Naive thymus-derived CD8-positive, alpha-beta T cell (primary cell): ENCODE results near the gene PNLIPRP3. TPM values are rescaled to one million over a fixed set of nuclear protein-coding genes. Genes with fewer than 3 reads are reported as not detected.

Source experiments
- ATAC-seq, 2 donors: fragments of 150-1000 bp; cut with Tn5 transposase in 1 of 2; sonication (Bioruptor Pico), chemical (Tn5 transposase) in 1 of 2; 1 replicate in 1 of 2; 2 replicates in 1 of 2; pipeline ENCODE4 v1.10.0; 2021; ENCODE audit warnings: mild to moderate bottlenecking in 2 of 2, moderate library complexity in 2 of 2
- POLR2A ChIA-PET: fragments of 350-600 bp; sonication (Branson Sonifier 250); formaldehyde crosslinking; loops from one replicate; lab custom pipeline; 2021; ENCODE audit warnings: antibody characterized with exemption; lab: Charles Lee
- DNase-seq, 10 donors: peaks; one replicate each; pipeline versions ENCODE4 v3.0.0 to v3.0.0-alpha.2; 2020 to 2022
- H3K27ac Mint-ChIP-seq, 10 donors: one replicate each; pipeline ENCODE4 v1.8.0; 2020 to 2022; ENCODE audit warnings: mild to moderate bottlenecking in 10 of 10, mixed read lengths in 10 of 10, moderate library complexity in 4 of 10, inconsistent platforms in 1 of 10
- H3K27me3 Mint-ChIP-seq, 5 donors: one replicate each; pipeline ENCODE4 v1.8.0; 2021 to 2022; ENCODE audit warnings: mixed read lengths in 5 of 5
- H3K36me3 Mint-ChIP-seq, 3 donors: one replicate each; pipeline ENCODE4 v1.8.0; 2020 to 2022; ENCODE audit warnings: mixed read lengths in 3 of 3, mild to moderate bottlenecking in 2 of 3, inconsistent platforms in 1 of 3
- H3K4me1 Mint-ChIP-seq, 4 donors: one replicate each; pipeline ENCODE4 v1.8.0; 2021 to 2022; ENCODE audit warnings: mixed read lengths in 4 of 4
- H3K4me3 Mint-ChIP-seq, 10 donors: one replicate each; pipeline ENCODE4 v1.8.0; 2020 to 2022; ENCODE audit warnings: mild to moderate bottlenecking in 10 of 10, mixed read lengths in 10 of 10, moderate library complexity in 6 of 10, inconsistent platforms in 1 of 10
- H3K9me3 Mint-ChIP-seq, 9 donors: one replicate each; pipeline ENCODE4 v1.8.0; 2020 to 2022; ENCODE audit warnings: mixed read lengths in 9 of 9, mild to moderate bottlenecking in 3 of 9, inconsistent platforms in 1 of 9, moderate library complexity in 1 of 9
- polyA plus RNA-seq, 3 donors: library from polyadenylated mRNA; unstranded; fragments of 300-500 nt; fragmentation: Illumina TruSeq; gene quantifications; one replicate each; pipeline ENCODE4 v1.2.3, GENCODE V29; 2021
- total RNA-seq, 8 experiments: library from RNA in 2 of 8; stranded (reverse) in 2 of 8; gene quantifications; one replicate each; pipeline ENCODE4 v1.2.3 and lab custom pipeline; 2021 to 2026

Gene PNLIPRP3
- total and polyA plus RNA-seq, 5 experiments from 2014 or later = not detected

DNA sequence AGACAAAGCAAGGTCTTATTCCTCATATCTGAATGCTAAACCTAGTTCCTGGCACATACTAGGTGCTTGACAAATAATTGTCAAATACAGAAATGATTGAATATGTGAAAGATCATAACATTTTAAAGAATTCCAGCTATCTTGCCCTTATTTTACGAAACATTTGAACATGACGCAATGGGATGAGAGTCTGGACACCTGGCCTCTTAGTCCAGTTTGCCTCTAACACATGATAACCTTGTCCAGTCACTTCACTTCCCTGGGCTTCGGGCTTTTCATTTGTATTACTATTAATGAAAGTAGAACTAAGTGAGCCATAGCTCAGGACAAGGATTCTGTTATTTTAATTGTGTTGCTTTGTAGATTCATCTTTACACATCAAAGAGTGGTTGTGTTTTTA is 32.6 kb downstream of the PNLIPRP3 start:
- ATAC-seq (no peak), DNase-seq (no peak)
- Mint-ChIP-seq H3K27me3 (peaks cover 1 to 35% (median 13%) of the 10 kb centered on the region in 5 donors), H3K9me3 (peaks cover 0 to 2% (median 0%) of the 10 kb centered on the region in 9 donors), H3K36me3 (no peaks in the 10 kb centered on the region), H3K4me1 (no peaks in the 10 kb centered on the region), H3K4me3 (no peak overlapping the region), H3K27ac (no peak overlapping the region)
- POLR2A ChIA-PET = no interaction called here

DNA sequence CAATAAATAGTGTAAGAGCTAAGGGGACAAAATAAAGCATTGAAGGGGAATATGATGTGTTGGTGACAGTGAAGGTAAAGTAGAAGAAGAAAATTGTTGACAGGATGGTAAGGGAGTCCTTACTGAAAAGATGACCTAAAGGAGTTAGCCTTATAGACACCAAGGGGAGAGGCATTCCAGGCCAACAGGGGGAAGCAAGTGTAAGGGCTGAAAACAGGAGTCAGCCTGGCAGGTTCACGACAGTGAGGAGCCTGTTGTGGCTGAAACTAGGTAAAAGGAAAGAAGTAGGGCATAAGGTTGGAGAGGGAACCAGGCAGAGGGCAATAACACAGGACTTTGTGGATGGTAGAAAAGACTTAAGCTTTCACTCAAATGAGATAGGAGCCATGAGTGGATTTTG is 34.0 kb downstream of the PNLIPRP3 start:
- POLR2A ChIA-PET = no interaction called here
- Mint-ChIP-seq H3K36me3 (no peaks in the 10 kb centered on the region), H3K4me3 (no peak overlapping the region), H3K27ac (no peak overlapping the region), H3K4me1 (no peaks in the 10 kb centered on the region), H3K27me3 (peaks cover 1 to 28% (median 13%) of the 10 kb centered on the region in 5 donors), H3K9me3 (peaks cover 0 to under 1% (median 0%) of the 10 kb centered on the region in 9 donors)
- ATAC-seq = no peak
- DNase-seq = no peak

DNA sequence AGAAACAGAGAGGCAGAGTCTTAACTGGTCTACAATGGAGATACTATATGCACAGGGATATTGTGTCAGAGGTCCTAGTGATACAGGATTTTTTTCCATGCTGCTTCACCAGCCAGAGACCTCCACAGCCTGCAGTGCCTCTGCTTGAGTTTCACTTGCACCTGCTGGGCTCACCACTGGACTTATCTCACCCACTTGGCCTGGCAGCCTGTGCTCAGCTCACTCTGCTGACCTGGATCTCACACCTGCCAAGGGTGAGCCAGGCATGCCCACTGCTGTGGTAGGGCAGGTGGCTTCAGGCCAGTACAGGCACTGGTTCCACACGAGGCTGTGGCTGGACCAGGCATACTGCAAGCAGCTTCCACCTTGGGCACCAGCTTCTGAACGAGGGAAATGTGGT is 36.6 kb downstream of the PNLIPRP3 start:
- H3K4me1 Mint-ChIP-seq = no peaks in the 10 kb centered on the region

DNA sequence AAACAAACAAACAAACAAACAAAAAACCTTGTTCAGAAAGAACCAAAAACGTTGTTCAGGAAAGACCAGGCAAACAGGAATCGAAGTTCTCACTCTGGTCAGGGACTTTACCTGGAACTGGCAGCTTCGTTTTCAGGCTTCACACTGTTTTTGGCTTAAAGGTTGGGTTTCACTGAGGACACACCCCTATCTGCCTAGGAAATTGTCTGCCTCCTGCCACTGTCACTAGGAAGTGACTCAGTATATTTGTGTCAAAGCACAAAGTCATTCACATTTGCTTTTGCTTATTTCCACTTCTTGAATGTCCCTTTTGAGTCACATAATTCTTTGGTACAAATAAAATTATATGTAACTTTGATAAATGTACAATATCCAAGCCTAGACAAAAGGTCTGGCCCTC is 37.9 kb downstream of the PNLIPRP3 start:
- Mint-ChIP-seq H3K4me1 (no peaks in the 10 kb centered on the region), H3K27me3 (peaks cover 0 to 15% (median 1%) of the 10 kb centered on the region in 5 donors), H3K27ac (no peak overlapping the region), H3K9me3 (peaks cover 0 to 3% (median 0%) of the 10 kb centered on the region in 9 donors), H3K36me3 (no peaks in the 10 kb centered on the region), H3K4me3 (no peak overlapping the region)
- POLR2A ChIA-PET = no interaction called here
- no peak for ATAC-seq
- DNase-seq = no peak

More for the DNA sequence above, 36.6 kb downstream of the PNLIPRP3 start:
- Mint-ChIP-seq H3K36me3 (no peaks in the 10 kb centered on the region), H3K4me3 (no peak overlapping the region), H3K9me3 (peaks cover 0 to 2% (median 0%) of the 10 kb centered on the region in 9 donors), H3K27ac (no peak overlapping the region), H3K27me3 (peaks cover 1 to 18% (median 9%) of the 10 kb centered on the region in 5 donors)
- POLR2A ChIA-PET = no interaction called here
- ATAC-seq (no peak), DNase-seq (no peak)

DNA sequence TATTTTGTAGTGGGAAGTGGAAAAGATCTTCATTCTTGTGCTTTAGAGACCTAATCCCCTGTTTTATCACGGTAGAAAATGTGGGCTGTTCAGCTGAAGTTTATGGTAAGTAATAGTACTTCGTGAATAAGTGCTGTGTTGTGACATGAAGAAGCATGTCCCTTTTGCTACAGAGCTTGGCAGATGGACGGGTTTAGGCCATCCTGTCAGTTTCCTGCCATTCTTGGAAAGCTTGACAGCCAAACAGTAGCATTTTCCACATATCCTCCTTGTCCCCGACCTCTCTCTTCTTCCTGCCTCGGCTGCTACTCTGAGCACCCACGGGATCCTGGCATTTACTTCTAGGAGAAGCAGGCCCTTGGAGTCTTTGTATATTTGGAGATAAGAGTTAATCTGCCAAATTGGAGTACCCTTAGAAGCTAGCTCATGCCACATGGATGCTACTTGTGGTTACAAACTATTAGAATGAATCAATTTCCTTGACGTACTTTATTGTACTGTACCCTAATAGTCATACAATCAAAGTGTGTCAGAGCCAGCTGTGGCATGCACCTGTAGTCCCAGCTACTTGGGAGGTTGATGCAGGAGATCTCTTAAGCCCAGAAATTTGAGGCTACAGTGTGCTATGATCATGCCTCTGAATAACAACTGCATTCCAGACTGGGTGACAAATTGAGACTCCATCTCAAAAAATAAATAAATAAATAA is 39.2 kb downstream of the PNLIPRP3 start:
- Mint-ChIP-seq H3K27me3 (peaks cover 0 to 9% (median 0%) of the 10 kb centered on the region in 5 donors), H3K36me3 (no peaks in the 10 kb centered on the region), H3K9me3 (peaks cover 0 to 3% (median 0%) of the 10 kb centered on the region in 9 donors), H3K4me3 (no peak overlapping the region), H3K27ac (no peak overlapping the region), H3K4me1 (no peaks in the 10 kb centered on the region)
- ATAC-seq (no peak), DNase-seq (no peak)
- POLR2A ChIA-PET = no interaction called here

DNA sequence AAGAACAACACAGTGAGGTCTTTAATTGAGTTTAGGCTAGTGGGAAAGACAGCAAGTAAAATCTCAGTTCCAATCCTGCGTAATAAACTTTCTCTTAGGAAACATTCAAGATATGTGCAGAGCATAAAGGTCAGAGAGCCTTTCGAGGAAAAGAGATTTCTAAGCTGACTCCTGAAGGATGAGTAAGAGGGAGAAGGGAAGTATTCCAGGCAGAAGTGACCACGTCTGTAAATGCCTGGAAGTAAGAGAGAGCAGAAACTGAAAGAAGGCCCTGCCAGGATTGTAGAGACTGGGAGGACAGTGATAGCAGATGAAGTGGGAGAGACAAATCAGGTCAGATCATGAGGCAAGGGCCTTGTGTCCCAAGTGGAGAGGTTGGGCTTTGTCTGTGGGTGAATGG is 41.8 kb downstream of the PNLIPRP3 start:
- no peak overlapping the region for H3K4me3 Mint-ChIP-seq
- DNase-seq = no peak
- H3K27me3 Mint-ChIP-seq = peaks cover 0 to 19% (median 0%) of the 10 kb centered on the region in 5 donors
- no peak for ATAC-seq
- POLR2A ChIA-PET = no interaction called here
- peaks cover 0 to 5% (median 0%) of the 10 kb centered on the region in 3 donors for H3K36me3 Mint-ChIP-seq
- H3K9me3 Mint-ChIP-seq = peaks cover 0 to 3% (median 0%) of the 10 kb centered on the region in 9 donors
- no peaks in the 10 kb centered on the region for H3K4me1 Mint-ChIP-seq
- H3K27ac Mint-ChIP-seq = no peak overlapping the region

DNA sequence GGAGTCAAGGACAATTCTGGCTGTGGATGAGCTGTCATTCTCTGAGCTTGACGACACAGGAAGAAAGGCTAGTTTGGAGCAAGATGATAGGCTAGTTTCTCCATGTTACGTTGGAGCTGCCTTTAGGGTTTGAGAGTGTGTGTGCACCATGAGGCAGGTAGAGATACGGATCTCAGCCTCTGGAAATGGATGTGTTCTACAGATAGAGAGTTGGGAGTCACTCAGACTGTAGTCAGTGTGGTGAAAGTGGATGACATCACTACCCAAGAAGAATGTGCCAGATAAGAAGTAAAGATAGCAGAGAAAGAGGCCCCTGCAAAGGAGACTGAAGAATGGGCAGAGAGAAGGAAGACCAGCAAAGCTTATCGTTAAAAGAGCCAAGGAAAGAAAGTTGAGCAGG is 42.4 kb downstream of the PNLIPRP3 start:
- ATAC-seq (no peak), DNase-seq (no peak)
- Mint-ChIP-seq H3K4me1 (no peaks in the 10 kb centered on the region), H3K36me3 (peaks cover 0 to 6% (median 0%) of the 10 kb centered on the region in 3 donors), H3K4me3 (no peak overlapping the region), H3K9me3 (peaks cover 0 to 3% (median 0%) of the 10 kb centered on the region in 9 donors), H3K27ac (no peak overlapping the region), H3K27me3 (peaks cover 0 to 20% (median 0%) of the 10 kb centered on the region in 5 donors)
- POLR2A ChIA-PET = no interaction called here

DNA sequence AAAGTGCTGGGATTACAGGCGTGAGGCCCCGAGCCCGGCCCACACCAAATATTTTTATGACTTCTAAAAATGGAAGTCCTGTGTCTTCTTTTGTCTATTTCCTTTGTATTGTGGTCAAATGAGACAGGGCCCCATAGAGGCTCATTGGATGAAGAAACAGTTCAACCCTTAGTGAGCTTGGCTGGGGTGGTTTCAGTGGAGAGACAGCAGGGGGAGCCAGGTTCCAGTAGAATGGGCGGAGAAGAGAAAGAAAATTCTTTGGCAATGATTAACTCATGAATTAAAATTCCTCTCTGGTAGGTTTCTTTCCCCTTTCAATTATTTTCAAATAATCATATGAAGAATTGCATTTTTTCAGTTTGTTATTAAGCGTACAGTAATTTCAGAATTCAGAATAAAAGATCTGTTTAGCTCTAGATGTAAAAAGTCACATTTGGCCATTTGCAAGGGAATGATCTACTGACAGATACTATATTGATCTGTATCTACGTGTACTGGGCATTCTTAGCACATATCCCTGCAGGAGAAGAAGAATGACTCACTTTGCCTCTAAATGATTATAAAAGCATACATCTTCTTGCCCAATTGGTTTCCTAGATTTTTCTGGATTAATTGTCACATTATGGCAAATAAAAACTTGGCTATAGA is 43.2 kb downstream of the PNLIPRP3 start:
- ATAC-seq = no peak
- no peaks in the 10 kb centered on the region for H3K4me1 Mint-ChIP-seq
- POLR2A ChIA-PET = no interaction called here
- peaks cover 0 to 20% (median 0%) of the 10 kb centered on the region in 5 donors for H3K27me3 Mint-ChIP-seq
- no peak overlapping the region for H3K4me3 Mint-ChIP-seq
- no peak for DNase-seq
- peaks cover 0 to 3% (median 0%) of the 10 kb centered on the region in 9 donors for H3K9me3 Mint-ChIP-seq
- no peak overlapping the region for H3K27ac Mint-ChIP-seq
- peaks cover 0 to 6% (median 0%) of the 10 kb centered on the region in 3 donors for H3K36me3 Mint-ChIP-seq

DNA sequence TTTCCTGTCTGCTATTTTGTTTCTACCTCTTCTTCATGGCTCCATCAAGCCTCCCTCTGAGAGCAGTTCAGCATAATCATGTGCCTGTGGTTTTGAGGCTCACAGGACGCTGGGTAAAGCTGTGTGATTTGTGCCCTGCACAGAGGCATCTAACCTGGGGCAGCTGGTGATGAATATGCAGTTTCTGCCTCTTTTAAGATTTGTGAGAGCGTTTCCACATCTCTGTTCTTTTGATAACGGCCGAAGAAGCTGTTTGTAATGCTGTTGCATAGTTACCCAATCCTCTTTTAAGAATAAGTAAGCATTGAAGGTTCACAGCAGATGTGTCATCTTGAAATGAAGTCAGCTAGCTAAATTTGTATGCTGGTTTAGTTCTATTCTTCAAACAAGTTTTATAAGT is 45.2 kb downstream of the PNLIPRP3 start:
- Mint-ChIP-seq H3K4me1 (no peaks in the 10 kb centered on the region), H3K27me3 (peaks cover 0 to 20% (median 0%) of the 10 kb centered on the region in 5 donors), H3K27ac (no peak overlapping the region), H3K4me3 (no peak overlapping the region), H3K9me3 (peaks cover 0 to 3% (median 0%) of the 10 kb centered on the region in 9 donors), H3K36me3 (peaks cover 0 to 6% (median 0%) of the 10 kb centered on the region in 3 donors)
- no peak for ATAC-seq
- DNase-seq = no peak
- POLR2A ChIA-PET = no interaction called here

DNA sequence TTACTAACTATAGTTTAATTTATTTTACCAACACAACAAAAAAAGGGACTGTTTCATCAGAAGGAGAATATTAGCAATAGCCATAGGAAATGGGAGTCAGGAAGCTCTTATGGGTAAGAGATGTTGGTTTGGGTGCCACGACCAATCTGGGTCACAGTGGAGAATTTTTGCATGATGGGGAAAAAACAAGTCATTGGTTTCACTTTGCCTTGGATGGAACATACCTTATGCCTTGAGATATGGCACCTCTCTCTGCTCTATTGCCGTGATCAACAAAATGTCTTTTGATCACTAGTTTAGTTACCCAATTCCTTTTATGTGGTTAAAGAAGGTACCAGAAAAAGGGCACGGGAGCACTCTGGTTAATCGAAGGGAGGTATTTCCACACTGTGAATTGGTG is 48.2 kb downstream of the PNLIPRP3 start:
- Mint-ChIP-seq H3K9me3 (no peaks in the 10 kb centered on the region), H3K4me1 (no peaks in the 10 kb centered on the region), H3K36me3 (peaks cover 0 to 6% (median 0%) of the 10 kb centered on the region in 3 donors), H3K27me3 (peaks cover 0 to 25% (median 0%) of the 10 kb centered on the region in 5 donors), H3K4me3 (no peak overlapping the region), H3K27ac (no peak overlapping the region)
- POLR2A ChIA-PET = no interaction called here
- ATAC-seq = no peak
- no peak for DNase-seq

DNA sequence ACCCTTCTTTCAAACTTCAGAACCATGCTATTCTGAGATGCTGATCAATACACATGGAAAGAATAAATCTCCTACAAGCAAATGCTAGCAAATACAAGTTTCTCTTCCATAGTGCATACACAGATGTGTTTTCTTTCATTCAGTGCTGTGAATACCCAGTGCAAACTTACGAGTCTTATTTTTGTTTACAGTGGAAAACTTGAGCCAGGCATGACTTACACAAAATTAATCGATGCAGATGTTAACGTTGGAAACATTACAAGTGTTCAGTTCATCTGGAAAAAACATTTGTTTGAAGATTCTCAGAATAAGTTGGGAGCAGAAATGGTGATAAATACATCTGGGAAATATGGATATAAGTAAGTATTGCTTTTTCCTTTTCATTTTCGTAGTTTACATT is 48.8 kb downstream of the PNLIPRP3 start:
- Mint-ChIP-seq H3K27ac (no peak overlapping the region), H3K4me1 (no peaks in the 10 kb centered on the region), H3K9me3 (no peaks in the 10 kb centered on the region), H3K27me3 (peaks cover 0 to 30% (median 1%) of the 10 kb centered on the region in 5 donors), H3K4me3 (no peak overlapping the region), H3K36me3 (peaks cover 0 to 6% (median 0%) of the 10 kb centered on the region in 3 donors)
- no peak for DNase-seq
- POLR2A ChIA-PET = no interaction called here
- no peak for ATAC-seq

DNA sequence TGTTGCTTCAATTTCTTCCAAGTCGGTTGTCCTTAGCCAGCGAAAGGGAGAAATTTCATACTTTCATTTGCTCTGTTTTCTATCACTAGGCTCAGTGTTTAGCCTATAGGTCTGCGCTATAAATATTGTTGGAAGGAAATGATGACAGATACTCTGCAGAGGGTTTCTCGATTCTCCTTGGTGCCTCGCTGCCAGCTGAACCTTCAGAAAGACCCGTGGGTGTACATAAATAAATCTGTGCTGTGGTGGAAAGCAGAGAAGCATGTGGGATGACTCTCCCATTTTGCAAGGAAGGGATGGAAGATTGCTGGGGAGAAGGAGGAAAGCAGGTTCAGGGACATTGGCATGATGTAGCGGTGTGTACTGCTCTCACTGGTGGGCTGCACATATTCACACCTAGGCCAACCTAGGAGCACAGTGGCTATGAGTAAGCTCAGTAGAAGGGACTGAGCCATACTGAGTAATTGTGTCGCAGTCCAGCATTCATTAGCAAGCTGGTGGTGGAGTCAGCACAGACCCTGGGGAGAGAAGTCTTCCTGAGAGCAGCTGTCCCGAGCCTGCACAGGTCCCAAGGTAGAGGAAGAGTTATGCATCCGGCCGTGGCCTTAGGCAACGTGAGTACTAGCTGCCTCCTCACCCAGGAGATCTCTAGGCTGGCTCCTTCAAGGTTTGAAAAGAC is 50.5 kb downstream of the PNLIPRP3 start:
- no peak for ATAC-seq
- no peak overlapping the region for H3K27ac Mint-ChIP-seq
- peaks cover 0 to 6% (median 0%) of the 10 kb centered on the region in 3 donors for H3K36me3 Mint-ChIP-seq
- no peaks in the 10 kb centered on the region for H3K9me3 Mint-ChIP-seq
- POLR2A ChIA-PET = no interaction called here
- no peak overlapping the region for H3K4me3 Mint-ChIP-seq
- peaks cover 2 to 40% (median 5%) of the 10 kb centered on the region in 5 donors for H3K27me3 Mint-ChIP-seq
- DNase-seq = no peak
- no peaks in the 10 kb centered on the region for H3K4me1 Mint-ChIP-seq
